ENCODE measurements around the gene FAM90A1.
"Not testable (repeated sequence)": the region's sequence is repeated elsewhere in the genome, so short reads cannot be mapped to it uniquely, and the experiment has no call there.

- TF ChIP-seq POLR2A, CTCF (IDR thresholded peaks at IDR 0.05): not testable (repeated sequence)
Observed at GRCh38 chr12:8227732-8228077, 287 bp upstream of the FAM90A1 start.

Data from adrenal gland (tissue), 5 donors.